ENCODE results near the gene OCSTAMP. TPM values are rescaled to one million over a fixed set of nuclear protein-coding genes. Genes with fewer than 3 reads are reported as not detected.

OCSTAMP gene
- total RNA-seq, 4 donors from 2014 or later = not detected

GRCh38 chr20:46572153-46572552, 21.7 kb upstream of the OCSTAMP start:
- Histone ChIP-seq H3K4me1 (no peaks in the 10 kb centered on the region), H3K27me3 (no peaks in the 10 kb centered on the region), H3K36me3 (no peaks in the 10 kb centered on the region), H3K27ac (no peak overlapping the region), H3K9me3 (no peaks in the 10 kb centered on the region), H3K4me3 (no peak overlapping the region)
- TF ChIP-seq POLR2A (IDR thresholded peaks at IDR 0.05) = no peak
- no peak for TF ChIP-seq CTCF (IDR thresholded peaks at IDR 0.05)
- no peak for DNase-seq

GRCh38 chr20:46571418-46571817, 21.0 kb upstream of the OCSTAMP start:
- no peaks in the 10 kb centered on the region for H3K36me3 ChIP-seq
- no peaks in the 10 kb centered on the region for H3K4me1 ChIP-seq
- no peaks in the 10 kb centered on the region for H3K27me3 ChIP-seq
- H3K9me3 ChIP-seq = no peaks in the 10 kb centered on the region
- no peak overlapping the region for H3K27ac ChIP-seq
- no peak overlapping the region for H3K4me3 ChIP-seq
- DNase-seq = no peak
- no peak for TF ChIP-seq CTCF (IDR thresholded peaks at IDR 0.05)
- no peak for TF ChIP-seq POLR2A (IDR thresholded peaks at IDR 0.05)

- no peaks in the 10 kb centered on the region for H3K9me3 ChIP-seq
- H3K36me3 ChIP-seq = no peaks in the 10 kb centered on the region
- H3K27ac ChIP-seq = no peak overlapping the region
- no peaks in the 10 kb centered on the region for H3K27me3 ChIP-seq
- no peaks in the 10 kb centered on the region for H3K4me1 ChIP-seq
- H3K4me3 ChIP-seq = no peak overlapping the region
- TF ChIP-seq CTCF (IDR thresholded peaks at IDR 0.05) = no peak
- no peak for TF ChIP-seq POLR2A (IDR thresholded peaks at IDR 0.05)
- no peak for DNase-seq
These were observed 20.5 kb upstream of the OCSTAMP start for GRCh38 chr20:46570956-46571355.

- TF ChIP-seq POLR2A (IDR thresholded peaks at IDR 0.05) (no peak), CTCF (IDR thresholded peaks at IDR 0.05) (no peak)
- H3K27ac ChIP-seq = no peak overlapping the region
- DNase-seq = no peak
- no peaks in the 10 kb centered on the region for H3K9me3 ChIP-seq
- no peaks in the 10 kb centered on the region for H3K27me3 ChIP-seq
- no peaks in the 10 kb centered on the region for H3K36me3 ChIP-seq
- no peaks in the 10 kb centered on the region for H3K4me1 ChIP-seq
- no peak overlapping the region for H3K4me3 ChIP-seq
These were observed 19.5 kb upstream of the OCSTAMP start for GRCh38 chr20:46569961-46570360.

- H3K36me3 ChIP-seq = no peaks in the 10 kb centered on the region
- H3K4me1 ChIP-seq = no peaks in the 10 kb centered on the region
- no peak overlapping the region for H3K4me3 ChIP-seq
- no peak overlapping the region for H3K27ac ChIP-seq
- TF ChIP-seq POLR2A (IDR thresholded peaks at IDR 0.05) (no peak), CTCF (IDR thresholded peaks at IDR 0.05) (no peak)
- H3K27me3 ChIP-seq = no peaks in the 10 kb centered on the region
- H3K9me3 ChIP-seq = no peaks in the 10 kb centered on the region
- peak; percentile 33 to 64 (median 60) for DNase-seq
These were observed 18.2 kb upstream of the OCSTAMP start for GRCh38 chr20:46568570-46569129.

- no peak overlapping the region for H3K4me3 ChIP-seq
- no peaks in the 10 kb centered on the region for H3K27me3 ChIP-seq
- TF ChIP-seq CTCF (IDR thresholded peaks at IDR 0.05) (no peak), POLR2A (IDR thresholded peaks at IDR 0.05) (no peak)
- H3K27ac ChIP-seq = no peak overlapping the region
- H3K4me1 ChIP-seq = no peaks in the 10 kb centered on the region
- DNase-seq = no peak
- no peaks in the 10 kb centered on the region for H3K9me3 ChIP-seq
- H3K36me3 ChIP-seq = no peaks in the 10 kb centered on the region
These were observed 15.7 kb upstream of the OCSTAMP start for GRCh38 chr20:46566125-46566524.
